GM12878 (cell line): ENCODE measurements around the gene LMCD1. TPM values are rescaled to one million over a fixed set of nuclear protein-coding genes. Genes with fewer than 3 reads are reported as not detected.

Experiments
- ASH2L ChIP-seq: fragments of 300-600, 200-600 bp; sonication (generic); IDR thresholded peaks from 2 replicates; pipeline ENCODE4 v1.6.1; 2017; ENCODE audit warnings: low read depth, mild to moderate bottlenecking, borderline replicate concordance
- BACH1 ChIP-seq: fragments of 450-650 bp; IDR thresholded peaks from 2 replicates; pipeline ENCODE4 v1.6.1; 2017; ENCODE audit warnings: mild to moderate bottlenecking, borderline replicate concordance
- BCL11A ChIP-seq: IDR thresholded peaks from 2 replicates; pipeline ENCODE4 v1.6.1; 2011; ENCODE audit warnings: low read depth, low read length
- BRCA1 ChIP-seq: IDR thresholded peaks from 2 replicates; pipeline ENCODE4 v1.6.1; 2011; ENCODE audit warnings: low read depth, low read length, improper control_type of control experiment
- CBFB ChIP-seq: IDR thresholded peaks from 2 replicates; pipeline ENCODE4 v1.6.1; 2016; ENCODE audit warnings: antibody characterized with exemption, low read depth
- FOS ChIP-seq: IDR thresholded peaks from 3 replicates; pipeline ENCODE4 v1.6.1; 2011; ENCODE audit warnings: borderline replicate concordance; ENCODE audit not compliant: insufficient read length; ENCODE audit errors: extremely low read depth
- IKZF1 ChIP-seq: fragments of 450-650 bp; conservative IDR thresholded peaks from 2 replicates; pipeline ENCODE4 v1.6.1; 2017; ENCODE audit warnings: antibody characterized with exemption, mild to moderate bottlenecking
- LARP7 ChIP-seq: fragments of 450-650 bp; IDR thresholded peaks from 2 replicates; pipeline ENCODE4 v1.6.1; 2017; ENCODE audit warnings: mild to moderate bottlenecking
- POLR2A ChIP-seq: IDR thresholded peaks from 2 replicates; pipeline ENCODE4 v1.6.1; 2011; ENCODE audit warnings: low read depth, mild to moderate bottlenecking, low read length
- POLR2AphosphoS5 ChIP-seq: IDR thresholded peaks from 2 replicates; pipeline ENCODE4 v1.6.1; 2011; ENCODE audit warnings: mild to moderate bottlenecking, low read length, inconsistent platforms
- POU2F2 ChIP-seq: IDR thresholded peaks from 3 replicates; pipeline ENCODE4 v1.6.1; 2011; ENCODE audit warnings: low read depth, mild to moderate bottlenecking, low read length, borderline replicate concordance
- RAD51 ChIP-seq: fragments of 450-650 bp; IDR thresholded peaks from 2 replicates; pipeline ENCODE4 v1.6.1; 2016; ENCODE audit warnings: moderate library complexity, mild to moderate bottlenecking, inconsistent platforms
- STAT1 ChIP-seq: fragments of 450-650 bp; conservative IDR thresholded peaks from 2 replicates; pipeline ENCODE4 v1.6.1; 2014; ENCODE audit warnings: antibody characterized with exemption, mild to moderate bottlenecking
- TBL1XR1 ChIP-seq: IDR thresholded peaks from 2 replicates; pipeline ENCODE4 v1.6.1; 2012; ENCODE audit warnings: low read depth, low read length, improper control_type of control experiment
- polyA plus RNA-seq, 11 experiments: library from polyadenylated mRNA; depleted of rRNA in 4 of 11; unstranded in 6 of 11; stranded (reverse) in 5 of 11; fragments of >200 nt; fragmentation: Nextera tagmentation in 4 of 11; fragmentation: Illumina TruSeq in 1 of 11; extraction: Ambion mirVana in 4 of 11; extraction: Trizol in 1 of 11; gene quantifications; 1 replicate in 1 of 11; 2 replicates in 10 of 11; pipeline versions ENCODE4 v1.2.1 to v1.2.3, GENCODE V29; 2011 to 2016; ENCODE audit warnings: inconsistent platforms in 2 of 11, missing spikeins in 2 of 11, low read depth in 1 of 11
- total RNA-seq, 4 experiments: library from RNA; depleted of rRNA in 3 of 4; stranded (reverse); fragments of >200 nt in 3 of 4; fragmentation: Illumina TruSeq in 1 of 4; extraction: Trizol in 1 of 4; gene quantifications; 2 replicates each; pipeline versions ENCODE4 v1.2.1 to v1.2.3, GENCODE V29; 2013 to 2021
- TF ChIP-seq, protein P1 (sequence below): IDR thresholded peaks from 2 replicates; pipeline ENCODE4 v1.6.1; 2012; ENCODE audit warnings: improper control_type of control experiment, low read depth, low read length; ENCODE audit not compliant: insufficient replicate concordance
- TF ChIP-seq, protein P2 (sequence below): fragments of 450-650 bp; IDR thresholded peaks from 2 replicates; pipeline ENCODE4 v1.6.1; 2017; ENCODE audit warnings: mild to moderate bottlenecking, low read depth, inconsistent platforms; ENCODE audit not compliant: poor library complexity, severe bottlenecking
- TF ChIP-seq, protein P3 (sequence below): fragments of 450-650 bp; formaldehyde crosslinking; IDR thresholded peaks from 2 replicates; pipeline ENCODE4 v1.4.0; 2020; ENCODE audit warnings: mild to moderate bottlenecking, moderate library complexity
- TF ChIP-seq, protein P4 (sequence below): fragments of 150-350 bp; IDR thresholded peaks from 2 replicates; pipeline ENCODE4 v1.6.1; 2014; ENCODE audit warnings: mild to moderate bottlenecking, low read depth, low read length

The LMCD1 gene
- total and polyA plus RNA-seq, 10 of the 15 experiments (the other 5 are each of a cell fraction or from before 2014, with no cell fraction given): 0.27 to 6.4 (median 1.7) TPM

DNA sequence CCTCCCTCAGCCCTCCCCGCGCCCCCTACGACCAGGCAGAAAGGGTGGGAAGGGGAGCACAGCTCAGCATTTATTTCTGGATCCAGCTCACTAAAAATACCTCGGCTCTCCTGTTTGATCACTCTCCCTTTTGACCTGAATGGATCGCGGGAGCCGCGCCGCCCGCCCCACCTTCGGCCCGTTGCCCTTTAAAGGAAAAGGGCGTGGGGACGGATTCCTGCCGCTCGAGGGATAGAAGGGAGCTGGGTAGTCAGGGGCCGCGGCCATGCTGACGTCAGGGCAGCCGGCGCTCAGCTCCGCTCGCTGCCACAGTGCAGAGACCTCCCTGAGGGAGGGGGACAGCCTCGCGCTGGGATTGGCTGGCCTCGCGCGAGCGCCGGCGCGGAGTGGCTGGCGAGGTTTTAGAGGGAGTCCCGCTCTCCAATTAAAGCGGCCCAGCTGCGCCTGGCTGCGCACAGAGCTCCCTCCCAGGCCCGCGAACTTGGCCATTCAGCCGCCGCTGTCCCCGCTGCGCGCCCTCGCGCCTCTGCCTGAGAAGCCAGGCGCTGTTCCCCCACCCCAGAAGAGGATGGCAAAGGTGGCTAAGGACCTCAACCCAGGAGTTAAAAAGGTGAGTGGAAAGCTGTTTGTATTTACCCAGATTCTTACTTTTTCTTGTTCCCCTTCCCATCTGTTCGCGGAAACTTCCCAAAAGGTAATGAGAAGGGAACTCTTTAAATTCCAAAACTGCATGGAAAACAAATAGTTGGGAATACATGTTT is at the start of gene LMCD1 (continued):
- TF ChIP-seq, protein P1, sequence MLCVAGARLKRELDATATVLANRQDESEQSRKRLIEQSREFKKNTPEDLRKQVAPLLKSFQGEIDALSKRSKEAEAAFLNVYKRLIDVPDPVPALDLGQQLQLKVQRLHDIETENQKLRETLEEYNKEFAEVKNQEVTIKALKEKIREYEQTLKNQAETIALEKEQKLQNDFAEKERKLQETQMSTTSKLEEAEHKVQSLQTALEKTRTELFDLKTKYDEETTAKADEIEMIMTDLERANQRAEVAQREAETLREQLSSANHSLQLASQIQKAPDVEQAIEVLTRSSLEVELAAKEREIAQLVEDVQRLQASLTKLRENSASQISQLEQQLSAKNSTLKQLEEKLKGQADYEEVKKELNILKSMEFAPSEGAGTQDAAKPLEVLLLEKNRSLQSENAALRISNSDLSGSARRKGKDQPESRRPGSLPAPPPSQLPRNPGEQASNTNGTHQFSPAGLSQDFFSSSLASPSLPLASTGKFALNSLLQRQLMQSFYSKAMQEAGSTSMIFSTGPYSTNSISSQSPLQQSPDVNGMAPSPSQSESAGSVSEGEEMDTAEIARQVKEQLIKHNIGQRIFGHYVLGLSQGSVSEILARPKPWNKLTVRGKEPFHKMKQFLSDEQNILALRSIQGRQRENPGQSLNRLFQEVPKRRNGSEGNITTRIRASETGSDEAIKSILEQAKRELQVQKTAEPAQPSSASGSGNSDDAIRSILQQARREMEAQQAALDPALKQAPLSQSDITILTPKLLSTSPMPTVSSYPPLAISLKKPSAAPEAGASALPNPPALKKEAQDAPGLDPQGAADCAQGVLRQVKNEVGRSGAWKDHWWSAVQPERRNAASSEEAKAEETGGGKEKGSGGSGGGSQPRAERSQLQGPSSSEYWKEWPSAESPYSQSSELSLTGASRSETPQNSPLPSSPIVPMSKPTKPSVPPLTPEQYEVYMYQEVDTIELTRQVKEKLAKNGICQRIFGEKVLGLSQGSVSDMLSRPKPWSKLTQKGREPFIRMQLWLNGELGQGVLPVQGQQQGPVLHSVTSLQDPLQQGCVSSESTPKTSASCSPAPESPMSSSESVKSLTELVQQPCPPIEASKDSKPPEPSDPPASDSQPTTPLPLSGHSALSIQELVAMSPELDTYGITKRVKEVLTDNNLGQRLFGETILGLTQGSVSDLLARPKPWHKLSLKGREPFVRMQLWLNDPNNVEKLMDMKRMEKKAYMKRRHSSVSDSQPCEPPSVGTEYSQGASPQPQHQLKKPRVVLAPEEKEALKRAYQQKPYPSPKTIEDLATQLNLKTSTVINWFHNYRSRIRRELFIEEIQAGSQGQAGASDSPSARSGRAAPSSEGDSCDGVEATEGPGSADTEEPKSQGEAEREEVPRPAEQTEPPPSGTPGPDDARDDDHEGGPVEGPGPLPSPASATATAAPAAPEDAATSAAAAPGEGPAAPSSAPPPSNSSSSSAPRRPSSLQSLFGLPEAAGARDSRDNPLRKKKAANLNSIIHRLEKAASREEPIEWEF: no peak
- TF ChIP-seq BACH1: no peak
- TF ChIP-seq, protein P2, sequence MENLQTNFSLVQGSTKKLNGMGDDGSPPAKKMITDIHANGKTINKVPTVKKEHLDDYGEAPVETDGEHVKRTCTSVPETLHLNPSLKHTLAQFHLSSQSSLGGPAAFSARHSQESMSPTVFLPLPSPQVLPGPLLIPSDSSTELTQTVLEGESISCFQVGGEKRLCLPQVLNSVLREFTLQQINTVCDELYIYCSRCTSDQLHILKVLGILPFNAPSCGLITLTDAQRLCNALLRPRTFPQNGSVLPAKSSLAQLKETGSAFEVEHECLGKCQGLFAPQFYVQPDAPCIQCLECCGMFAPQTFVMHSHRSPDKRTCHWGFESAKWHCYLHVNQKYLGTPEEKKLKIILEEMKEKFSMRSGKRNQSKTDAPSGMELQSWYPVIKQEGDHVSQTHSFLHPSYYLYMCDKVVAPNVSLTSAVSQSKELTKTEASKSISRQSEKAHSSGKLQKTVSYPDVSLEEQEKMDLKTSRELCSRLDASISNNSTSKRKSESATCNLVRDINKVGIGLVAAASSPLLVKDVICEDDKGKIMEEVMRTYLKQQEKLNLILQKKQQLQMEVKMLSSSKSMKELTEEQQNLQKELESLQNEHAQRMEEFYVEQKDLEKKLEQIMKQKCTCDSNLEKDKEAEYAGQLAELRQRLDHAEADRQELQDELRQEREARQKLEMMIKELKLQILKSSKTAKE: no peak
- no peak for TF ChIP-seq TBL1XR1
- TF ChIP-seq ASH2L: no peak
- 0 out of 2 replicates have a peak, but pooled peaks have one; percentile 27 for TF ChIP-seq LARP7
- peak; percentile 9; the same call in 1 of the 3 replicates for TF ChIP-seq POU2F2
- no peak for TF ChIP-seq CBFB
- TF ChIP-seq, protein P3, sequence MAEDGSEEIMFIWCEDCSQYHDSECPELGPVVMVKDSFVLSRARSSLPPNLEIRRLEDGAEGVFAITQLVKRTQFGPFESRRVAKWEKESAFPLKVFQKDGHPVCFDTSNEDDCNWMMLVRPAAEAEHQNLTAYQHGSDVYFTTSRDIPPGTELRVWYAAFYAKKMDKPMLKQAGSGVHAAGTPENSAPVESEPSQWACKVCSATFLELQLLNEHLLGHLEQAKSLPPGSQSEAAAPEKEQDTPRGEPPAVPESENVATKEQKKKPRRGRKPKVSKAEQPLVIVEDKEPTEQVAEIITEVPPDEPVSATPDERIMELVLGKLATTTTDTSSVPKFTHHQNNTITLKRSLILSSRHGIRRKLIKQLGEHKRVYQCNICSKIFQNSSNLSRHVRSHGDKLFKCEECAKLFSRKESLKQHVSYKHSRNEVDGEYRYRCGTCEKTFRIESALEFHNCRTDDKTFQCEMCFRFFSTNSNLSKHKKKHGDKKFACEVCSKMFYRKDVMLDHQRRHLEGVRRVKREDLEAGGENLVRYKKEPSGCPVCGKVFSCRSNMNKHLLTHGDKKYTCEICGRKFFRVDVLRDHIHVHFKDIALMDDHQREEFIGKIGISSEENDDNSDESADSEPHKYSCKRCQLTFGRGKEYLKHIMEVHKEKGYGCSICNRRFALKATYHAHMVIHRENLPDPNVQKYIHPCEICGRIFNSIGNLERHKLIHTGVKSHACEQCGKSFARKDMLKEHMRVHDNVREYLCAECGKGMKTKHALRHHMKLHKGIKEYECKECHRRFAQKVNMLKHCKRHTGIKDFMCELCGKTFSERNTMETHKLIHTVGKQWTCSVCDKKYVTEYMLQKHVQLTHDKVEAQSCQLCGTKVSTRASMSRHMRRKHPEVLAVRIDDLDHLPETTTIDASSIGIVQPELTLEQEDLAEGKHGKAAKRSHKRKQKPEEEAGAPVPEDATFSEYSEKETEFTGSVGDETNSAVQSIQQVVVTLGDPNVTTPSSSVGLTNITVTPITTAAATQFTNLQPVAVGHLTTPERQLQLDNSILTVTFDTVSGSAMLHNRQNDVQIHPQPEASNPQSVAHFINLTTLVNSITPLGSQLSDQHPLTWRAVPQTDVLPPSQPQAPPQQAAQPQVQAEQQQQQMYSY (CRISPR knock-in tag): no peak
- no peak for TF ChIP-seq STAT1
- TF ChIP-seq POLR2A: no peak
- peak; percentile 42 for TF ChIP-seq FOS
- TF ChIP-seq BCL11A: no peak
- TF ChIP-seq BRCA1: no peak
- peak; percentile 52 for TF ChIP-seq IKZF1
- no peak for TF ChIP-seq RAD51
- TF ChIP-seq POLR2AphosphoS5: peak; percentile 40; the same call in 1 of the 2 replicates
- TF ChIP-seq, protein P4, sequence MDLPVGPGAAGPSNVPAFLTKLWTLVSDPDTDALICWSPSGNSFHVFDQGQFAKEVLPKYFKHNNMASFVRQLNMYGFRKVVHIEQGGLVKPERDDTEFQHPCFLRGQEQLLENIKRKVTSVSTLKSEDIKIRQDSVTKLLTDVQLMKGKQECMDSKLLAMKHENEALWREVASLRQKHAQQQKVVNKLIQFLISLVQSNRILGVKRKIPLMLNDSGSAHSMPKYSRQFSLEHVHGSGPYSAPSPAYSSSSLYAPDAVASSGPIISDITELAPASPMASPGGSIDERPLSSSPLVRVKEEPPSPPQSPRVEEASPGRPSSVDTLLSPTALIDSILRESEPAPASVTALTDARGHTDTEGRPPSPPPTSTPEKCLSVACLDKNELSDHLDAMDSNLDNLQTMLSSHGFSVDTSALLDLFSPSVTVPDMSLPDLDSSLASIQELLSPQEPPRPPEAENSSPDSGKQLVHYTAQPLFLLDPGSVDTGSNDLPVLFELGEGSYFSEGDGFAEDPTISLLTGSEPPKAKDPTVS: no peak
